ENCODE data around the gene RAD9B. TPM values are rescaled to one million over a fixed set of nuclear protein-coding genes. Genes with fewer than 3 reads are reported as not detected.
"Not testable (repeated sequence)": the region's sequence is repeated elsewhere in the genome, so short reads cannot be mapped to it uniquely, and the experiment has no call there.

Gene RAD9B
- 0.77 TPM for polyA plus RNA-seq (2013, experiment 1 of 2; ENCODE audit: insufficient read length)
- polyA plus RNA-seq (2013, experiment 2 of 2; ENCODE audit: insufficient read length): 0.38 TPM

DNA sequence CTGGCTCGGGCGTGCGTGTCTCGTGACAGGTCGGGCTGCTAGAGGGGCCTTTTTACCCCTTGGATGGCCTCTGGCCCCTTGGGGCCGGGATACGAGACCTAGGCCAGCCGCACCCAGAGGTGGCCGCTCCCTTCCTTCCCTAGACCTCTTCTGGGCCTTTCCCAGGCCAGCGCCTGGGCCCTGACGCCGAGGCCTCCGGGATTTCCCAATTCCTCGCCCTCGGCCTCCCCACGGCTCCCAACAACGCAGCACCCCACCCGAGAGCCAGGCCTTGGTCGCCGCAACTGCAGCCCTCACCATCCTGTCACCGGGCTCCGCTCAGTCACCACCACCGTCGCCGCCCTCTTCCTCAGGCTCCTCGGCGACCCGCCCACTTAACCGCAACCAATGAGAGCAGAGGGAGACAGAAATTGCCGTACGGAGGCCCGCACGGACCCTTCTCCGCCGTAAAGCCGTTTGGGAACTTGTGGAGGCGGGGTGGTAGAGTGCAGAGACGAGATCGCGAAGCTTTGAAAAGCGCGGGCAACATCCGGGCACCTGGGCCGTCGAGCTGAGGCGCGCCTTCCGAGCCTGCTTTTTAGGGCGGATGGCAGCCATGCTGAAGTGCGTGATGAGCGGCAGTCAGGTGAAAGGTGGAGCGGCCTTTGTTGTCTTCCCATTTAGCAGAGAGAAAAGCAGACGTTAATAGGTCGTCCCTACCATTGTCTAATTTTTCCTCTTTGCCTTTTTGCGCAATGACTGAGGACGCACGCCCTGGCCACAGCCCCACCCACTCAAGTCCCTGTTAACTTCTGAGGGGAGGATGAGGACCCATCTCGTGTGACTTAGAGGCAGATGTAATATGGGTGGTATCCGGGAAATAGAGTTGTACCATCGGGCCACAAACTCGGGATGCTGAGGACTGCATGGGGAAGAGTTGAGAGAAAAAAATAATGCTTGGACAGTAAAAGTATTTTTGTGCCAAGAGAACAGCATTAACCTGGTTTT lies at the start of gene RAD9B, which contains the start of gene VPS29:
Gene RAD9B (plus strand): TSS at position 580 of the 987 bp plus-strand sequence. CDS start 7 bp downstream, at position 587.
Gene VPS29 (minus strand): TSS at position 360 of the 987 bp plus-strand sequence. CDS start 60 bp downstream, at position 300.
- DNase-seq: peak; percentile 99

DNA sequence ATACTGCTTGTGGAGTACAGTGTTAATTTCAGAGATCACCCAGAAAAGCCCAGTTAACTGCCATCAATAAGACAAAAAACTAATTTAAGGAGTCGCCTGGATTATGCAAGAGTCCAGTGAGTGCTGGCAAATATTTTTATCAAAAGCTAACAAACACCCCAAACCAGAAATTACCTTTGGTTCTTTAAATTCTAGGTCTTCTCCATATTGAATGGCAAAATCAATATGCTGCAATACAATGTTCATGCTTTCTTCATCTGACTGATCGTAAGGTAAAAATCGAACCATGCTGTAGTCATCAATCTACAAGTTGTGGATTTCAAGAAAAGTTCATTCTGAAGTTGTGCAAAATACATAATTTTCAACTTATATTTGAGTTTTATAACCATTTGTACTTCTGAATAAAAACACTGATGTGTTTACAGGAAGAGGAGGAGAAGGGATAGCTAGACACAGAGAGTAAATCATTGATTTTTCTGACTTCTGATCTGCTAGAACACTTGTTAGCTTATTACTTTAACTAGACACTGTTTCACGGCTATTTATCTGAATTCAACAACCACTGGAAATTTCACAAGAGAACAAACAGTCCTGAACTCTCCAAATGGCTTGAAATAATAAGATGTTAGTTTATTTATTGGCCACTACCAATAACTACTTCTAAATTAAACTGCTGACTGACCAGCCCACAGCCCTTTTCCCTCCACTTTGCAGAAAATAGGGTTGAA lies 48.4 kb upstream of the RAD9B start:
- DNase-seq: no peak

DNA sequence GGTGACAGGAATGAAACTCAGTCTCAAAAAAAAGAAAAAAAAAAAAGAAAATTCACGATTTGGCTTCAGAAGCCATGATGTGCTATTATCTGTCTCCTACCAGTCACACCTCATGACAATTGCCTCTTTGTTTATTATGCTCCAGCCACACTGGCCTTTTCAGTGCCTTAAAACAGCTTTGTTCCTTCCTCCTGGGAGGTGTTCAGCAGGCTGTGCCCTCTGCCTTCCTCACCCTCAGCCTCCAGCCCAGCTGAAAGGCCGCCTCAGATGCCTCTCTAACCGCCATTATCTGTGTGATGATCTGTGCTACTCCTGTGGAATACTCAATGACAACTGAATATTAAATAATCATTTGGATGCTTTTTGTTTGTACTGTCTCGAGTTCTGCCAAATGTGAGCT lies 43.4 kb upstream of the RAD9B start:
- no peak for DNase-seq

DNA sequence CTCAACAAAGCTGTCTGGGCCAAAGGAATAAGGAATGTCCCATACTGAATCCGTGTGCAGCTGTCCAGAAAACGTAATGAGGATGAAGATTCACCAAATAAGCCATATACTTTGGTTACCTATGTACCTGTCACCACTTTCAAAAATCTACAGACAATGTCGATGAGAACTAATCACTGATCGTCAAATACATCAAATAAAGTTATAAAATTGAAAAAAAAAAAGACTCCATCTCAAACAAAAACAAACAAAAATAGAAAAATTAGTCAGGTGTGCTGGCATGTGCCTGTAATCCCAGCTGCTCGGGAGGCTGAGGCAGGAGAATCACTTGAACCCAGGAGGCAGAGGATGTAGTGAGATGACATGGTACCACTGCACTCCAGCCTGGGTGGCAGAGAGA lies 40.9 kb upstream of the RAD9B start:
- DNase-seq: not testable (repeated sequence)

DNA sequence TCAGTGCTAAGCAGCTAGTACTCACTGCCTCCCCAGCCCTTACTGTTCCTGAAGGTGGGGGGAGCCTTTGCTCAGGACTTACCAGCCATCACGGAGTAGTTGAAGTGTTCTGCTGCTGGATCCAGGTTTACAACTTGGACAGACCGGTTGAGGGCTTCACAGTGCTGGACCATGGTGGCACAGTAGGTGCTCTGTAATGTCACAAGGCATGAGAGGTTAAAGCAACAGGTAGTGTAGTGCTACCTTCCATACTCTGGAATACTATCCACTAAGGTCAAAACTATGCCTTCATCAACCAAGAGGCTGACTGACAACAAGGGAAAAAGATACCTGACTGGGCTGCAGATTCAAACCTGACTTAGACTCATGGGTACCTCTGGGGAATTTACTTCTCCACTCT lies 37.1 kb upstream of the RAD9B start:
- no peak for DNase-seq

DNA sequence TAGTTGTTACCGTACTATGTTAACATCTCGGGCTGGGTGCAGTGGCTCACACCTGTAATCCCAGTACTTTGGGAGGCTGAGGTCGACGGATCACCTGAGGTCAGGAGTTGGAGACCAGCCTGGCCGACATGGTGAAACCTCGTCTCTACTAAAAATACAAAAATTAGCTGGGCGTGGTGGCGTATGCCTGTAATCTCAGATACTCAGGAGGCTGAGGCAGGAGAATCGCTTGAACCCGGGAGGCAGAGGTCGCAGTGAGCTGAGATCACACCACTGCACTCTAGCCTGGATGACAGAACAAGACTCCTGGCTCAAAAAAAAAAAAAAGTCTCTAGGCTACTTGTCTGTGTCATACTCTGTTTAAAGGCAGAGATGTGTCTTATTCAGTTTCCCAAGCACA lies 36.4 kb upstream of the RAD9B start:
- DNase-seq: not testable (repeated sequence)

DNA sequence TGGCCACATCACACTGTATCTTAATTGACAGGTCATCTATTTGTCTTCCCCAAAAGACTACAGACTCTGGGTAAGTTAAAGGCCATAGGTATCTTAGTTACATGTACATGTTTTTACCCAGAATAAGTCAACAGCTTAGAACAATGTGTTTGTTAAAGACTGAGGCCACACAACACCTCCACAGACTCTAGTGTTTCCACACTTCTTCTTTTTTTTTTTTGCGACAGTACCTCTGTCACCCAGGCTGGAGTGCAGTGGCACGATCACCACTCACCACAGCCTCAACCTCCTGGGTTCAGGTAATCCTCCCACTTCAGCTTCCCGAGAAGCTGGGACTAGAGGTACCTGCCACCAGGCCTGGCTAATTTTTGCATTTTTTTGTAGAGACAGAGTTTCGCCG lies 35.3 kb upstream of the RAD9B start:
- DNase-seq: no peak

DNA sequence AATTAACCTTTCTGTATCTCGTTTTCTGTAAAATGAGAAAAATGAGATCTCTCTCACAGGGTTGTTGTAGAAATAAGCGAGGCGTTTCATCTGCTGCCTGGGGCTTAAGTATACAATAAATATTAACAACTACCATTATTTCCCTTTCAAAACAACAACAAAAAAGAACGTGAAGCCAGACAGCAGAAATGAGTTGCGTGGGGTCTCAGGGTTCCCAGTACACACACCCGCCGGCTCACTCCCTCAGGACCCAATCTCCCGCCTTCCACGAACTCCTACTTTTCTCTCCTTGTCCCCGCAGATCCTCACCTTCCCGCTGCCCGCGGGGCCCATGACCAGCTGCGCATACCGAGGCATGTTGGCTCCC lies 34.3 kb upstream of the RAD9B start:
- DNase-seq: no peak

DNA sequence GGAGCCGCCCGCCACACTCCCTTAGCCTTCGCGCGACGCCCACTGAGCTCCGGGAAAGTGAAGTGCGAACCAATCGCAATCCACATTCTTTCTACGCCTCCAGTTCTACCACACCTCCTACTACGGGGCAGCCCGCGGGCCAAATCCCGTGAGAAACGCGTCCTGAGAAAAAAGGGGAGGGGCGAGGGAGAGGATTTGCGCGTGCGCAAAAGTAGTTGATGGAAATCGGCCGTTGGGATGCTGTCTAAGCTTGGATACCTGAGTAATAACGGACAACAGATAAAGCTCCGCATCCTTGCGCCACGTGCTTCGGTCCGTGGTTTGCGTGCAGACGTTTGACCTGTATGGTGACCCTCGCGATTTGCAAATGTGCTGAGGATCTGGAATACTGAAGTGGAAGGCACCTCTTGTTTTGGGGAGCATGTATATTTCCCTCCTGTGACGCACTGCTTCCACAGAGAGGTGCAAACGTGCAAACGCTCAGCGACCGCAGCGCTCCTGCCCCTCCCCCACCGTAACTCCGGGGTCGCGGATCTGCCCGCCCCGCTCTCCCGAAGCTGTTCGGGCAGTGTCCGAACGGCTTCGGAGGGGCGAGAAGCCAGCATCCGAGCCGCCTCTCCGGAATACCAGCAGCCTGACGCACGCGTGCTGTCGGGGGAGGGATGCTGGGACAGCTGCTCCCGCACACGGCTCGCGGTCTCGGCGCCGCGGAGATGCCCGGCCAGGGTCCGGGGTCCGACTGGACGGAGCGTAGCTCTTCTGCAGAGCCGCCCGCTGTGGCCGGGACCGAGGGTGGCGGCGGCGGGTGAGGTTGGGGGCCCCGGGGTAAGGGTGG lies 33.7 kb upstream of the RAD9B start, which contains the start of the genes FAM216A and GPN3:
Gene FAM216A (plus strand): TSS at position 632 of the 835 bp plus-strand sequence. CDS start 31 bp downstream, at position 663.
Gene GPN3 (minus strand): TSS at position 44 of the 835 bp plus-strand sequence. CDS start 54 bp downstream, outside the sequence.
- peak; percentile 99 for DNase-seq

DNA sequence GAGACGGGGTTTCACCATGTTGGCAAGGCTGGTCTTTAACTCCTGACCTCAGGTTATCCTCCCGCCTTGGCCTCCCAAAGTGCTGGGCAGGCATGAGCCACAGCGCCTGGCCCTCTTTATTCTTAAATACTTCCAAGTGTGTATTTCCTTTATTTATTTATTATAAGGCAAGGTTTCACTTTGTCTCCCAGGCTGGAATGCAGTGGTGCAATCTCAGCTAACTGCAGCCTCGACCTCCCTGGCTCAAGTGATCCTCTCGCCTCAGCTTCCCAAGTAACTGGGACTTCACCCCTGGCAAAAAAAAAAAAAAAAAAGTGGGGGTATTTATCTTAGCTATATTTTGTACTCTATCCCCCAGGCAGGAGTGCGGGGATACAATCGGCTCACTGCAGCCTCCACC lies 26.7 kb upstream of the RAD9B start:
- DNase-seq: no peak

DNA sequence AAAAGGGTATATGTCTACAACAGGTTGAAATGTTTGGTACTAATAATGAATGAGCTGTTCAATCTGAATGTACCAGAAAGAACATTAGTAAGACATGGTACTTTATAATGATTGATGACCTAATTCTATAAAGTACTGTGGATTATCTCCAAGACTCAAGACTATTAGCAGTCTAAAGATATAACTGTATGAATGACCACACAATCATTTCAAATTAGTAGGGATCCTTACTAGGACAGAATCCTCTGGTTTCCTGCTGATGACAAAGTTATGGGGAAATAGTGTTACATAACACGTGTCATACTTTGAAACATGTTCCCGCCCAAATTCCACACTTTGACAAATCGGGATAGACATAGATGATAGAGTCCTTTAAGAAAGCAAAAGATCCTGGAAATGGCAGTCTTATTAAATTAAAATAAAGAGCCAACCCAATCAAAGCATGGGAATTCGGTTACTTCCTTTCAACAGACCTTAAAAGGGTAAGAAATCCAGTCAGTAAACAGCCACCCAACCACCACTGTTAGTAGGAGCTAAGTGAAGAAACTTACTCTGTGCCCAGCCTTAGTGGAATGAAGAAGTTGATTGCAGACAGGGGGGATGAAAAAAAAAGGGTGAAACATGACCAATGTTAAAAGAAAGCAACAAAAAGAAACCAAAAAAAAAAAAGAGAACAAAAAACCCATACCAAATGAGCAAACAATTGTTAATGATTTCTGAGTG lies 3.0 kb upstream of the RAD9B start:
- DNase-seq: peak; percentile 68

DNA sequence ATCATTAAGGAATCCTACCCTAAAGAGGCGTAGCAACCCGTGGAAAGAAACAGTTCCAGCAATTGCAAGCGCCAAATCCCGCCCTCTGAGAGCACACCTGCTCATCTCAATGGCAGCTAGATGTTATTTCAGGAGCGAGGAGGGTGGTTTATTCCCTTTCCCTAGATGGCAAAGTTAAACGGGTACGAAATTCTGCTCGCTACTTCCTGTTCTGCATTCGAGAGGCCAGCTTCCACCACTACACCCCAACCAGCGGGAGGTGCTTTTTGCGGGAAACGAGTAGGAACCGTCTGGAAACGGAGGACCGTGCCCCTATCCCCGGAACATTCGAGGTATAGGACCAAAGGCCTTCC lies 756 bp upstream of the RAD9B start:
- DNase-seq: peak; percentile 60

DNA sequence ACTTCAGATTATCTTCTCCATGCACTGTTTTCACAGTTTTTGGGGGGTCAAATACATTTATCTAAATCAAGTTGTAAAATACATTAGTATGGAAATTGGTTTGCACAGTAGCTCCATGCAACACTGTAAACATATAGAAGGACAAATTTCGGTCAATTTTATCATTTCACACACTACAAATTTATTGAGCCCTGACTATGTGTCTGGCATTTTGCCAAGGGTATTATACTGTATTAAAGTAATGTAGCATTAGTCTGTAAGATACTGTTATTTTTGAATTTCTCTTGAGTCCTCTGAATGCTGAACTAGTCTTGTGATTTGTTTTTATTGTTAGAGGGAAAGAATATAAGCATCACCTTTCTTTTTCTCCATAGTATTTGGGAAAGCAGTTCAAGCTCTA lies 1.3 kb downstream of the RAD9B start:
- no peak for DNase-seq

DNA sequence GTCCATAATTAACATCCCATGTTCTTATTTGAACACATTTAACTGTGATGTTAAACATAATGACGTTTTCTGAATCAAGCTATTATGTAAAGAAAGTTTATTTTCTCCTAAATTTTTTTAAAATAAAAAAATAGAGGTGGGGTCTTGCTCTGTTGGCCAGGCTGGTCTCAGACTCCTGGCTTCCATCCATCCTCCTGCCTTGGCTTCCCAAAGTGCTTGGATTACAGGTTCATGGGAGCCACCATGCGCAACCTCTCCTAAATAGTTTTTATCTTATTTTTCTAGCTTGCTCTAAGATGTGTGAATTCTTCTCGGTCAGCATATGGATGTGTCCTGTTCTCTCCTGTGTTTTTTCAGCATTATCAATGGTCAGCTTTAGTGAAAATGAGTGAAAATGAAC lies 3.2 kb downstream of the RAD9B start:
- DNase-seq: no peak

DNA sequence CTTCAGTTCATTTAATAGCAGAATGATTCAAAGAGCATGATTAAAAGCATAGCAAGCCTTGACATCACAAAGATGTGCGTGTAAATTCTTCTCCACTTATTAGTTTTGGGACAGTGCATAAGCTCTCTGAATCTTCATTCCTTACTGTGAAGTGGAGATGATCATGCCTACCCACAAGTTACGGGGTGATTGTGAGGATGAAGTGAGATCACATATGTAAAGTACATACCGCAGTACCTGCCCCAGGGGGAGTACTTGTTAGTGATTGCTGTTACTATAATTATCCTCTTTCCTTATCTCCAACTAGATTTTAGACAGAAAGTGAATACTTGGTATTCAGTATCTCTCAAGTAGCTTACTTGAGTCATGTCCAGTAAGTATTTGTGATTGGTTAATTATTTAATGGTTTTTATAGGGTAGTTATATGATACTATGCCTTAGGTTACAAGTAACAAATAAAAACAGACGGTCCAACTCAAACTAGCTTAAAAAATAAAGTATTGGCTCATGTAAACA lies 6.0 kb downstream of the RAD9B start:
- DNase-seq: no peak

DNA sequence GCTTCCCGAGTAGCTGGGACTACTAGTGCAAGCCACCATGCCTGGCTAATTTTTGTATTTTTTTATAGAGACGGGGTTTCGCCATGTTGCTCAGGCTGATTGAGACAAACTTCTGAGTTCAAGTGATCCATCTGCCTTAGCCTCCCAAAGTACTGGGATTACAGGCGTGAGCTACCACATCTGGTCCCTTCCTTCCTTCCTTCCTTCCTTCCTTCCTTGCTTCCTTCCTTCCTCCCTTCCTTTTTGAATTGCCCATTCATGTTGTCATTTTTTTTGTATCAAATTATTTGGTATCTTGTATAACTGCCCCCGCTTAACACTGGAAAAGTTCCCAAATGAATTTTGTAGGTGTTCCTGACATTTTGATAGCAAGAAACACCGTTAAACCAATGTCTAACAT lies 11.7 kb downstream of the RAD9B start:
- DNase-seq: no peak

DNA sequence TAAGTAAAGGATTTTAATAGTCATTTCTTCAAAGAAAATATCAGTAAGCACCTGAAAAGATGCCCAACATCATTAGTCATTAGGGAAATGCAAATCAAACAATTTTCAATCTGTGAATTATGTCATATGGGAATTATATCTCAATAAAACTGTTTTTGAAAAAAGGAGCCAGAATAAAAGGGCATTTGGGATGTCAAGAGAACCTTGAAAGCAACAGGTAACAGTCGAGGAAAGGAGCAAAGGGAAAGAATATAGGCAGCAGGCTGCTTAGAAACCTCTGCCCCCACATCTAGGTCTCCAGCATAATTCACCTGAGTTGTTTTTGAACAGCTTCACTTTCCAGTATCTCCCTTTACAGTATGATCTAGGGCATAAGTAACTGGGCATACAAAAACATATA lies 12.2 kb downstream of the RAD9B start:
- no peak for DNase-seq

DNA sequence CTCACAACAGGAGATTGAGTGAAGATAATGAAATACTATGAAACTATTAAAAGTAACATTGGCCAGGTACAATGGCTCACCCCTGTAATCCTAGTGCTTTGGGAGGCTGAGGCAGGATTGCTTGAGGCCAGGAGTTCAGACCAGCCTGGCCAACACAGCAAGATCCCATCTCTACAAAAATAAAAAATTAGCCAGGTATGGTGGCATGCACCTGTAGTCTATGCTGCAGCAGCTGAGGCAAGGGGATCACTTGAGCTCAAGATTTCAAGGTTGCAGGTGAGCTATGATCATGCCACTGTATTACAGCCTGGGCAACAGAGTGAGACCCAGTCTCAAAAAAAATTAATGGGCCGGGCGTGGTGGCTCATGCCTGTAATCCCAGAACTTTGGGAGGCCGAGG lies 14.9 kb downstream of the RAD9B start:
- no peak for DNase-seq

DNA sequence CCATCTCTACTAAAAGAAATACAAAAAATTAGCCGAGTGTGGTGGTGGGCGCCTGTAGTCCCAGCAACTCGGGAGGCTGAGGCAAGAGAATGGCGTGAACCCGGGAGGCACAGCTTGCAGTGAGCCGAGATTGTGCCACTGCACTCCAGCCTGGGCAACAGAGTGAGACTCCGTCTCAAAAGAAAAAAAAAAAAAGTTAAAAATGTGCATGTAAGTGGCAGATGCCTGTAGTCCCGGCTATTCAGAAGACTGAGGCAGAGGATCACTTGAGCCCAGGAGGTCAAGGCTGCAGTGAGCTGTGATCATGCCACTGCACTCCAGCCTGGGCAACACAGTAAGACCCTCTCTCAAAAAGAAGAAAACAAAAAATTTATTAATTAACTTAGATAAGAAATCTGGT lies 15.9 kb downstream of the RAD9B start:
- DNase-seq: not testable (repeated sequence)

DNA sequence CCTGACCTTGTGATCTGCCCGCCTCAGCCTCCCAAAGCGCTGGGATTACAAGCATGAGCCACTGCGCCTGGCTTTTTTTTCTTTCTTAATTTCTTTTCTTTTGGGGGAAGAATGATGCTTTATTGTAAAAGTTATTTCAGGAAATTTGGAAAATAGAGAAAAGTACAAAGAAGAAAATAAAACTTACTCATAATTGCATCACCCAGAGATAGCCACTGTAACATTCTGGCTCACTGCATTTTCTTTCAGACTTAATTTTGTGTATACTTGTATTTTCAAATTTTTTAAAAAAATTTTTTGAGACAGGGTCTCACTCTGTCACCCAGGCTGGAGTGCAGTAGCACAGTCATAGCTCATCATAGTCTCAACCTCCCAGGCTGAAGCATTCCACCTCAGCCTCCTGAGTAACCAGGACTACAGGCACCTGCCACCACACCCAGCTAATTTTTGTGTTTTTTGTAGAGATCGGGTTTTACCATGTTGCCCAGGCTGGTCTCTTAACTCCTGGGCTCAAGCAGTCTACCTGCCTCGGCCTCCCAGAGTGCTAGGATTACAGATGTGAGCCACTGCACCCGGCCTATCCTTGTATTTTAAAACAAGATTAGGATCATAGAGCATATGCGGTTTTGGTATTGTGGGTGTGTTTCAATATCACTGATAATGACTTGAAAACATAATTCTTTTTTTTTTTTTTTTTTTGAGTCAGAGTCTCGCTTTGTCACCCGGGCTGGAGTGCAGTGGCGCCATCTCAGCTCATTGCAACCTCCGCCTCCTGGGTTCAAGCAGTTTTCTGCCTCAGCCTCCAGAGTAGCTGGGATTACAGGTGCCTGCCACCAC lies 19.0 kb downstream of the RAD9B start:
- not testable (repeated sequence) for DNase-seq

Data from fibroblast of skin of back (primary cell).